ENCODE results near the gene MAEA. TPM values are rescaled to one million over a fixed set of nuclear protein-coding genes. Genes with fewer than 3 reads are reported as not detected.

MAEA gene
- total and polyA plus RNA-seq, 7 donors, result 26.7 to 41.6 (median 38.1) TPM

DNA sequence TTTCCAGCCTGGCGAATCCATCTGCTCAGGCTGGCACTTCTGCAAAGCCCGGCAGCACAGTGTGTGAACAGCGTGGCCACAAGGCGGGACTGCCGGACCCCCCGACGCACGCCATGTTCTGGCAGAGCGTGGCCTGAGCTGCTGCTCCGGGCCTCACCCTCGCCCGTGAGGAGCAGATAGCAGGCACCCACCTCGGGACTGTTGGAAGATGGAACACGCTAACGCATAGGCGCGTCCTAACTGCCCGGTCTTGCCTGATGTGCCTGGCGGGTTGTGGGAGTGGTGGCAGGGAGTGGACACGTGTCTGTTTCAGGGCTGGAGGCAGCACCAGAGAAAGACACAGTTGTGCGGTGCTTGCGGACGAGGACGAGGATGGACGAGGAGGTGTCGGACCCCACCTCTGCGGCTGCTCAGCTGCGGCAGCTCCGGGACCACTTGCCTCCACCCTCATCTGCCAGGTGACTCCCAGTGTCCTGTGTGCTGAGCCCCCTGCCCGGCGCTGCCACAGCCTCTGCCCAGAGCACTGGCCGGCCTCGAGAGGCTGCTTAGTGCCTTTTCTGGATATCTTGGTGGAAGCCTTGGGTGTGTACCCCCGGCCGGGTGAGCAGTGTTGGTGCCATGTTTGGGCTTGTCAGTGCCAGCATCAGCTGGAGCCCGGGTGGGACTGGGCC, 85.5 kb downstream of the MAEA start:
- intact Hi-C loops (cut with DNase I), result no loop called here
- Histone ChIP-seq H3K27ac (no peak overlapping the region), H3K27me3 (ENCODE audit: insufficient read depth in 3 of 3, low read length in 2 of 3) (no peaks in the 10 kb centered on the region), H3K9me3 (no peaks in the 10 kb centered on the region), H3K4me1 (no peaks in the 10 kb centered on the region), H3K4me3 (no peak overlapping the region), H3K36me3 (ENCODE audit: insufficient read depth in 1 of 2, low read depth in 1 of 2) (peaks cover 0 to 34% of the 10 kb centered on the region in 2 donors)
- 93 to 94% (median 94%) methylated on average over 35 to 36 of the region's 36 CpGs for WGBS, 3 donors
- DNase-seq (peak in 1 of 2 donors; percentile 8), ATAC-seq (no peak)
- TF ChIP-seq, protein P1, sequence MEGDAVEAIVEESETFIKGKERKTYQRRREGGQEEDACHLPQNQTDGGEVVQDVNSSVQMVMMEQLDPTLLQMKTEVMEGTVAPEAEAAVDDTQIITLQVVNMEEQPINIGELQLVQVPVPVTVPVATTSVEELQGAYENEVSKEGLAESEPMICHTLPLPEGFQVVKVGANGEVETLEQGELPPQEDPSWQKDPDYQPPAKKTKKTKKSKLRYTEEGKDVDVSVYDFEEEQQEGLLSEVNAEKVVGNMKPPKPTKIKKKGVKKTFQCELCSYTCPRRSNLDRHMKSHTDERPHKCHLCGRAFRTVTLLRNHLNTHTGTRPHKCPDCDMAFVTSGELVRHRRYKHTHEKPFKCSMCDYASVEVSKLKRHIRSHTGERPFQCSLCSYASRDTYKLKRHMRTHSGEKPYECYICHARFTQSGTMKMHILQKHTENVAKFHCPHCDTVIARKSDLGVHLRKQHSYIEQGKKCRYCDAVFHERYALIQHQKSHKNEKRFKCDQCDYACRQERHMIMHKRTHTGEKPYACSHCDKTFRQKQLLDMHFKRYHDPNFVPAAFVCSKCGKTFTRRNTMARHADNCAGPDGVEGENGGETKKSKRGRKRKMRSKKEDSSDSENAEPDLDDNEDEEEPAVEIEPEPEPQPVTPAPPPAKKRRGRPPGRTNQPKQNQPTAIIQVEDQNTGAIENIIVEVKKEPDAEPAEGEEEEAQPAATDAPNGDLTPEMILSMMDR (IDR thresholded peaks at IDR 0.05), result no peak

DNA sequence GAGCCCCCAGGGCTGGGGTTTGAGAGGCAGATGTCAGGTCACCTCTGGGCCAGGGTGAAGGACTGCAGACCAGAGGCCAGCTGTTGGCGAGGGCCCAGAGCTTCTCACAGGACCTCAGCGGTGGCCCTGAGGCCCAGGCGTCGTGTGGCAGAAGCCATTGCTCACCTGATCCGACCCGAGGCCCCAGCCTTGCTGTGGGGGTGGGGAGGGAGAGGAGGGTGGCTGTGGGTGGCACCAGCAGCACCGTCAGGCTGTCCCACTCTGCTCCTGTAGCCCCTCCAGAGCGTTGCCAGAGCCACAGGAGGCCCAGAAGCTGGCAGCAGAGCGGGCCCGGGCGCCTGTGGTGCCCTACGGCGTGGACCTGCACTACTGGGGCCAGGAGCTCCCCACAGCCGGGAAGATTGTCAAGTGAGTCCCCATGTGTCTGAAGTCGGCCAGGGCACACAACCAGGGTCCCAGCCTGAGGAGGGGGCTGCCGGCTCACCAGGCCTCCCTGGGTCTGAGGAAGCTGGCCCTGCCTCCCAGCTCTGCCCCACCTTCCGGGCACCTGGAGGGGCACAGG, 86.2 kb downstream of the MAEA start:
- intact Hi-C loops (cut with DNase I), result no loop called here

DNA sequence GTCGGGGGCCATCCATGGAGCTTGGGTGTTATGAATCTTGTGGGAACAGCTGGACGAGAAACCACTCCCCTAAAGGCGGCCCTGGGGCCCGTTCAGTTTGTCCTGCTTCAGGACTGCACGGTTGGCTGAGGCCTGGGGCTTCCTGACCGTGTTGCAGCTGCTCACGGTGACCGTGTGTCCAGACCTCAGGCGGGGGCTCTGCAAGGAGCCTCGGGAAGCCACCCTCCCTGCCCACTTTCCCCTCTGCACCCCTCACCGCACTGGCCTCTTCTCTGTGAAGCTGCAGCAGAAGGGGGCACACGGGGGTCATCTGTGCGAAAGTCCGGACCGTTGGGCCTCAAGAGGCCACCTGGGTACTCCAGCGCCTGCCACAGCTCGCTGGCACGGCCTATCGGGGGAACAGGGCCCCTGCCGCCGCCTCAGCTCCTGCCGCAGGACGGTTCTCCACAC, 86.7 kb downstream of the MAEA start:
- H3K4me3 ChIP-seq, result no peak overlapping the region
- TF ChIP-seq, protein P1 (IDR thresholded peaks at IDR 0.05), result no peak
- H3K27me3 ChIP-seq (ENCODE audit: insufficient read depth in 3 of 3, low read length in 2 of 3), result no peaks in the 10 kb centered on the region
- ATAC-seq (no peak), DNase-seq (peak in 1 of 2 donors; percentile 5)
- H3K4me1 ChIP-seq, result no peaks in the 10 kb centered on the region
- intact Hi-C loops (cut with DNase I), result no loop called here
- H3K27ac ChIP-seq, result no peak overlapping the region
- 74 to 80% (median 74%) methylated on average over 23 of the region's 23 CpGs for WGBS, 3 donors
- H3K36me3 ChIP-seq (ENCODE audit: insufficient read depth in 1 of 2, low read depth in 1 of 2), result peaks cover 0 to 43% of the 10 kb centered on the region in 2 donors
- no peaks in the 10 kb centered on the region for H3K9me3 ChIP-seq

More for the DNA sequence above, 86.2 kb downstream of the MAEA start:
- peak in 1 of 2 donors; percentile 7 for DNase-seq
- H3K27me3 ChIP-seq (ENCODE audit: insufficient read depth in 3 of 3, low read length in 2 of 3), result no peaks in the 10 kb centered on the region
- no peak for ATAC-seq
- H3K27ac ChIP-seq, result no peak overlapping the region
- WGBS, 3 donors, result 80 to 82% (median 80%) methylated on average over 17 of the region's 17 CpGs
- TF ChIP-seq, protein P1 (IDR thresholded peaks at IDR 0.05), result no peak
- no peak overlapping the region for H3K4me3 ChIP-seq
- H3K9me3 ChIP-seq, result no peaks in the 10 kb centered on the region
- peaks cover 0 to 38% of the 10 kb centered on the region in 2 donors for H3K36me3 ChIP-seq (ENCODE audit: insufficient read depth in 1 of 2, low read depth in 1 of 2)
- no peaks in the 10 kb centered on the region for H3K4me1 ChIP-seq

DNA sequence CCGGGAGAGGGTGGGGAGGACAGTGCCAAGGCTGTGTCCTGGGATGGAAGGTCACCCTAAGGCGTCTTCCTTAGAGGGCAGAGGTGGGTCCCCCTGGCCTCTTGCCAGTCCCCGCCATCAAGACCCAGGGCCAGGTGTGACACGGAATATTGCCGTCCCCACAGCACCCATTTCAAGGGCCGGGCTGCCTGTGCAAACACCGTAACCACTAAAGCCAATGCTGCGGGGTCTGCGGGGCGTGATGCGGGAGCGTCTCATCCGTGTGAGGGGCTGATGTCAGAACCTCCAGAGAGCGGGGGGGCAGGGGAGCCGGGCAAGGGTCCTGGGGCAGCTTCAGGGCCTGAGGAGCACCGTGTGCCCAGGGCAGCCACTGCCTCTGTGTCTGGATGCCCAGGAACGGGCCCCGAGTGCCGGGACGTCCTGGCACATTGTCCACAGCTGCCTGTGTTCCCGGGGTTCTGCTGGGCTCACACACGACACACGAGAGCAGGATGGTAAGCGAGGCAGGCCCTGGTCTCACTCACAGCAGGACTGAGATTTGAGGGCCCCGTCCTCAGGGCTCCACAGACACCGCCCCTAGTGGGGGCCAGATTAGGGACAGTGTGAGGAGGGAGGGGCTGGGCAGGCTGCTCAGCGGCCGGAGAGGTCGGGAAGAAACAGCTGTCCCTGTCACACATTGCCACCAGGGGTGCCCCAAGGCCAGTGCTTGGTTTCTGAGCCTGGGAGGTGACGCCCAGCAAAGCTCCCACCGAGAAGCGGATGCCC, 87.3 kb downstream of the MAEA start:
- TF ChIP-seq, protein P1 (IDR thresholded peaks at IDR 0.05), result no peak
- H3K27ac ChIP-seq, result no peak overlapping the region
- no peaks in the 10 kb centered on the region for H3K27me3 ChIP-seq (ENCODE audit: insufficient read depth in 3 of 3, low read length in 2 of 3)
- H3K4me3 ChIP-seq, result no peak overlapping the region
- no peaks in the 10 kb centered on the region for H3K9me3 ChIP-seq
- intact Hi-C loops (cut with DNase I), result no loop called here
- 63 to 66% (median 65%) methylated on average over 30 to 32 of the region's 32 CpGs for WGBS, 3 donors
- no peaks in the 10 kb centered on the region for H3K4me1 ChIP-seq
- peaks cover 0 to 38% of the 10 kb centered on the region in 2 donors for H3K36me3 ChIP-seq (ENCODE audit: insufficient read depth in 1 of 2, low read depth in 1 of 2)
- ATAC-seq (peak; percentile 34 to 54 (median 44)), DNase-seq (peak; percentile 13 to 52)

Measured in psoas muscle (tissue), 8 donors.